Fibroblast of mammary gland (primary cell): ENCODE data around the gene LRRC4C.

Source experiments
- DNase-seq: peaks from one replicate; pipeline ENCODE4 v3.0.0-alpha.2; 2010; ENCODE audit warnings: low read depth
- H3K4me3 ChIP-seq: 2 replicates; pipeline ENCODE4 v1.5.1; 2011; ENCODE audit warnings: low read depth, mild to moderate bottlenecking, low read length, moderate library complexity; ENCODE audit not compliant: control insufficient read depth
- TF ChIP-seq, protein P1 (sequence below): conservative IDR thresholded peaks from 2 replicates; pipeline ENCODE4 v1.5.1; 2011; ENCODE audit warnings: low read depth, low read length, inconsistent platforms; ENCODE audit not compliant: control insufficient read depth, insufficient read depth

Gene LRRC4C

DNA sequence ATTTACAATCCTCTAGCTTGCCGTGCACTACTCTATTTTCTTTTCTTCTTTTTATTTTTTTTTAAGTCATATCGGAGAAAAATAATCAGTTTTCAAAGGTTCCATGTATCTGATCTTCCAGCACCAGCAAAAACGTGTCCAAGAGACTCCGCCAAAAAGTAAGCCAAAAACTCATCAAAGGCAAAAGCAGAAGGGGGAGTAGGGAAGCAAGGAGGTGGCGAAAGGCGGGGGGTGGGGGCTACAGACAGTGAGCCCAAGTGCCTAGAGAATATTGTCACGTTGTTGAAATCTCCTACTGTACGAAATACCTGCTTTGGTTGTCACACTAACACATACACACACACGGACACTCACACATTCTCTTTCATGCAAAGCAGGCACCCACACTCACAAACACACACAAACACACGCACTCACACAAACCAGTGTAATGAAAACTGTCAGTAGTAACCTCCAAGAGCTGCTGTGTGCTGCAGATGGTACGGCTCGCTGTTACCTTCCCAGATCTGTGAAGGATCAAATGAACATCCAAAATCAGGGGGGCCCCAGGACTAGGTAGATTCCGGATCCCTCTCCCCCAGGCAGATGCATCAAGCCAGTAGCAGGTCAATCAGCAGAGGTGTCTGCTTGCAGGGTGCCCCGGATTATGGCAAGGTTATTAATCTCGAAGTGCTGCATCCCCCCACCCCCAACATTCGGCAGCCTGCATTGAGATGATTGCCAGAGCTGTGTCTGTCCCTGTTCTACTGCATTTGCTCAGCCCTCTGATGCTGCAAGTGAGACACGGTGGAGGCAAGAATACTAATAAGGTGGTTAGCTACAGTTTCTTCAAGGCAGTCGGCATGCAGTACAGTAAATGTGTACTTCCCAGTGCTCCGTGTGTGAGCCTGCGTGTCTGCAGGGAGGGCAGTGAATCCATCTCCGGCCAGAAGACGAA is at the start of gene LRRC4C:
Gene LRRC4C (minus strand): TSS at position 188 of the 937 bp plus-strand sequence.
- no peak within 1 kb of the TSS for H3K4me3 ChIP-seq
- no peak for DNase-seq

DNA sequence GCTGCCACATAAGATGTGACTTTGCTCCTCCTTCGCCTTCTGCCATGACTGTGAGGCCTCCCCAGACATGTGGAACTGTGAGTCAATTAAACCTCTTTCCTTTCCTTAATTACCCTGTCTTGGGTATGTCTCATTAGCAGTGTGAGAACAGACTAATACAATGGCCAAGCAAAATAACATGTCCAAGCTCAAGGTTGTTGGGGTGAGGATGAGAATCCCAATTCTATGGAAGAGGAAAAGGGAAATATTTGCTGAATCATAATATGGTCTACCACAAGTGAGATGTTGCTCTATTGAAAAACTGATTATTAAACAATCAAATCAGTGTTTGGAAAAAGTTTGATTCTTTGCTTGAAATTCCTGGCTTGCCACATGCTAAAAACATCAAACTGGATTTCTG is 48.7 kb upstream of the LRRC4C start:
- TF ChIP-seq, protein P1, sequence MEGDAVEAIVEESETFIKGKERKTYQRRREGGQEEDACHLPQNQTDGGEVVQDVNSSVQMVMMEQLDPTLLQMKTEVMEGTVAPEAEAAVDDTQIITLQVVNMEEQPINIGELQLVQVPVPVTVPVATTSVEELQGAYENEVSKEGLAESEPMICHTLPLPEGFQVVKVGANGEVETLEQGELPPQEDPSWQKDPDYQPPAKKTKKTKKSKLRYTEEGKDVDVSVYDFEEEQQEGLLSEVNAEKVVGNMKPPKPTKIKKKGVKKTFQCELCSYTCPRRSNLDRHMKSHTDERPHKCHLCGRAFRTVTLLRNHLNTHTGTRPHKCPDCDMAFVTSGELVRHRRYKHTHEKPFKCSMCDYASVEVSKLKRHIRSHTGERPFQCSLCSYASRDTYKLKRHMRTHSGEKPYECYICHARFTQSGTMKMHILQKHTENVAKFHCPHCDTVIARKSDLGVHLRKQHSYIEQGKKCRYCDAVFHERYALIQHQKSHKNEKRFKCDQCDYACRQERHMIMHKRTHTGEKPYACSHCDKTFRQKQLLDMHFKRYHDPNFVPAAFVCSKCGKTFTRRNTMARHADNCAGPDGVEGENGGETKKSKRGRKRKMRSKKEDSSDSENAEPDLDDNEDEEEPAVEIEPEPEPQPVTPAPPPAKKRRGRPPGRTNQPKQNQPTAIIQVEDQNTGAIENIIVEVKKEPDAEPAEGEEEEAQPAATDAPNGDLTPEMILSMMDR, result no peak
- no peak overlapping the region for H3K4me3 ChIP-seq
- no peak for DNase-seq

More for the DNA sequence above, at the start of gene LRRC4C:
- TF ChIP-seq, protein P1, result no peak

DNA sequence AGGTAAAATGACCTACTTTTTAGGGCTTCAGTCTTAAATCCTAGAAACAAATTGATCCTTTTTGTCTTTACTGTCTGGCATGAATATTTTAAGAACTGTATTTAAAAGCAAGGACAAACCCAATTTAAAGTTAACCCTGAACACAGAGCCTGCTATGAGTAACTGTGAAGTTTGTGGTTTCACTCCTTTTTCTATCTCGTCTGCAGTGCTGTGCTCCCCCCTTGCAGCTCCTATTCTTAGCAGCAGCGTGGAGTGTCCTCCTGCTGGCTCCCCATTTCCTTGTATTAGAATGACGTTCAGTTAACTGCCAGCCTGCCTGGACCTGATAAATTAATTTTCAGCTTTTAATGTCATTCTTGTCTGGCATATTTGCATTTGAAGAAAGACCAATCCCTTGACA is 40.0 kb upstream of the LRRC4C start:
- H3K4me3 ChIP-seq, result no peak overlapping the region
- TF ChIP-seq, protein P1, result no peak
- DNase-seq, result no peak

DNA sequence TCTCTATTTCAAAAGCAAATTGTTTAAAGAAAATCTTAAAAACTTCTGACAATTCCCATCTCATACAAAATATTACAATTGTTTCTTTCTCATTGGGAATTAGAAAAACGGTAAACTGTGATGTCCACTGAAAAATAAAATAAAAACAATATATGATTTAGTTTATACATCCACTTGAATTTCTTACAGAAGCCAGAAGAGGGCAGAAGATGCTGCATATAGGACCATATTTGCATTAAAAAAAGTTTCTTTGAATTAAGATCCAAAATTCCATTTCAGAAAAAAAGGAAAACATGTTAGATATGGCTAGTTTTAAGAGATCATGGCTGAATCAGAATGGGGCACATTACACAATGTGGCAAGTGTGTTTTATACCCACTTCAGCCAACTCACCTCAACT is 39.3 kb upstream of the LRRC4C start:
- DNase-seq, result peak; percentile 8
- no peak overlapping the region for H3K4me3 ChIP-seq
- TF ChIP-seq, protein P1, result peak; percentile 34

DNA sequence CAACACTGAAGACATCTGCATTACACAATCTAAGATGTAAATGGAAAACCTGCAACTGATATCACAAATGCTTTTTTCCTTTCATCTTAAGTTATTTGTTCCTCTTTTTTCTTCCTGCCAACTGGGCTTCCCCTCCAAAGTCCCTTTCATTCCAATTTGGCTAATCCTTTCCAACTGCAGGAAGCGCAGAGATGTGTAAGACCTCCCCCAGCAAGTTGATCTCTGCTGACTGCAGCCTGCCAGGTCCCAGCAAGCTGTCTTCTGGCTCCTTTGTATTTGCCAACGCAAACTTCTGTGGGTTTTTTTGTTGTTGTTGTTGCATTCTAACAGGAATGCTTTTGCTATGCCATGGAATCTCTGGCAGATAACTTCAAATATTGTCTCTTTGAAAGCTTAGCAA is 38.5 kb upstream of the LRRC4C start:
- TF ChIP-seq, protein P1, result no peak
- DNase-seq, result no peak
- no peak overlapping the region for H3K4me3 ChIP-seq

DNA sequence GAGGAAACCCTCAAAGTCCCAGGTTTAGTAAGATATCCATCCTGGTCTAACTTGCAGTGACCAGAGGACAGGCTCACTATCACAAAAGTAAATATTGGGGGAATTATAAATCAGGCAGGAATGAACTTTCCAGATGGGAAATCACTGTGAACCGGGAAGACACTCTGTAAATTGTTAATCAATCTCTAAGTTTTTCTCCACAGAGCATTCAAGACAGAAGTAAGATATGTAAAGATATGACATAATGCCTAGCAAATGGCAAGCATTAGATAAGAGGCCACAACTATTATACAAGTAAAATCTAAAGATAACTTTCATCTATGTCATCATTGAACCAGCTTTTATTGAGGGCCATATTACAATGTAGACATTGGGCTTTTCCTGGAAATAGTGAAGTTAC is 35.3 kb upstream of the LRRC4C start:
- H3K4me3 ChIP-seq, result no peak overlapping the region
- DNase-seq, result no peak
- TF ChIP-seq, protein P1, result no peak
